Gastrocnemius medialis (tissue), 4 donors: ENCODE measurements around the gene LZTFL1. TPM values are rescaled to one million over a fixed set of nuclear protein-coding genes. Genes with fewer than 3 reads are reported as not detected.

ENCODE experiments used
- ATAC-seq, 2 donors: fragments of 150-250 bp; one replicate each; pipeline ENCODE4 v1.9.1; 2016
- DNase-seq, 2 donors: peaks; one replicate each; pipeline ENCODE4 v3.0.0-alpha.2; 2019
- H3K27ac ChIP-seq, 4 donors: fragments of 200-600 bp; sonication (generic); 1 replicate in 1 of 4; 2 replicates in 3 of 4; pipeline ENCODE4 v1.5.1; 2016 to 2018; ENCODE audit warnings: mild to moderate bottlenecking in 2 of 4, moderate library complexity in 1 of 4
- H3K27me3 ChIP-seq, 3 donors: fragments of 200-600 bp; sonication (generic) in 2 of 3; 1 replicate in 1 of 3; 2 replicates in 2 of 3; pipeline versions ENCODE4 v1.5.1 to v1.6.0; 2016 to 2019; ENCODE audit warnings: mild to moderate bottlenecking in 1 of 3, moderate library complexity in 1 of 3
- H3K36me3 ChIP-seq, 2 donors: fragments of 200-600 bp; sonication (generic) in 1 of 2; one replicate each; pipeline ENCODE4 v1.5.1; 2017 to 2018
- H3K4me1 ChIP-seq, 2 donors: fragments of 200-600 bp; sonication (generic) in 1 of 2; one replicate each; pipeline ENCODE4 v1.5.1; 2016 to 2017; ENCODE audit warnings: mild to moderate bottlenecking in 2 of 2
- H3K4me3 ChIP-seq, 4 donors: fragments of 200-600 bp; sonication (generic) in 3 of 4; 1 replicate in 1 of 4; 2 replicates in 3 of 4; pipeline ENCODE4 v1.5.1; 2016 to 2019; ENCODE audit warnings: mild to moderate bottlenecking in 2 of 4
- H3K9me3 ChIP-seq, 3 donors: fragments of 200-600 bp; sonication (generic) in 2 of 3; 1 replicate in 1 of 3; 2 replicates in 2 of 3; pipeline ENCODE4 v1.5.1; 2016 to 2019
- POLR2A ChIP-seq, 2 donors: fragments of 450-650 bp; IDR thresholded peaks; one replicate each; pipeline ENCODE4 v1.6.1; 2017; ENCODE audit warnings: antibody characterized with exemption in 2 of 2, mild to moderate bottlenecking in 2 of 2, moderate library complexity in 2 of 2
- in situ Hi-C, 4 donors: fragments of 200-750 bp; cut with MboI; loops; one replicate each; pipeline versions ENCODE4 v1.15.0 to v1.8.0; 2017; ENCODE audit warnings: low sequenced_read_pairs in 4 of 4
- intact Hi-C: fragments of 100-400 bp; cut with DNase I; formaldehyde crosslinking; loops from one replicate; pipeline ENCODE4 v1.15.1; 2023; ENCODE audit warnings: low total_unique reads
- total RNA-seq, 4 donors: library from RNA; depleted of rRNA; stranded (reverse); fragments of >200 nt; gene quantifications; one replicate each; pipeline versions ENCODE4 v1.1.0 to v1.2.3, GENCODE V29; 2016
- TF ChIP-seq, protein P1 (sequence below), 5 experiments: fragments of 450-650 bp in 3 of 5; fragments of 200-600 bp in 2 of 5; sonication (generic) in 2 of 5; IDR thresholded peaks in 4 of 5; conservative IDR thresholded peaks in 1 of 5; 1 replicate in 4 of 5; 2 replicates in 1 of 5; pipeline ENCODE4 v1.5.1; 2016 to 2019; ENCODE audit warnings: antibody characterized with exemption in 5 of 5, mild to moderate bottlenecking in 3 of 5, moderate library complexity in 3 of 5

Gene LZTFL1
- total RNA-seq, 4 donors from 2014 or later: 3.2 to 7.6 (median 5.0) TPM

DNA sequence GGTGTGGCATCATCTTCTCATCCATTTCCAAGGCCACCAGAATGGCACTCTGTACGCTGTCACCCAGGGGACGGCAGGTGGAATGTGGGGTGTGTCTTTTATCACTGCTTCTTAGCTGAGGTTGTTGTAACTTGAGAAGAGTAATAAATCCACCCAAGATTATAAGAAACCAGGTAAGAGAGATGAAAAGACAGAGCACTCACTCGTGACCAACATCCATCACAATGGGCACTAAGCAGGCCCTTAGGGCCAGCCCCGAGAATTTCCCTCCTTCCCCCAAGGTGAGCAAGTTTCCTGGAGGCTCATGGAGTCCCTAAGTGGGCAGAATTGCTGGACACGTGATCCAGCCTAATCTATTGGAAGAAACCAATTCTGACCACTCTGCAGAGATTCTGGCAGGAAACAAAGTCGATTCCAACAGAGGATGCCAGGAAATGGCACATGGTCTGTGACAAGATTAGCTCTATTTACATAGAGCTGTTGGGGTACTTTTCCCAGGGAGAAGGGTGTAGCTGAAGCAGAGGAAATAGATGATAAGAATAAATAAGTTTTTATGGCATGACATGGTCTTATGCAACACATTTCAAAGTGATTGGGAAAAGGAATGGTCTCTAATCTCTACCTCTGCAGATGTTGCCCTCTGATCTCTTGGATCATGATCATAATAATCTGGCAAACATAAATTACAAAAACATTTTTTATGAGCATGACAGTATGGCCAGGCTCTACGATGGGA lies 68.0 kb downstream of the LZTFL1 start:
- ATAC-seq (no peak), DNase-seq (no peak)
- peaks cover 0 to 9% of the 10 kb centered on the region in 2 donors for H3K4me1 ChIP-seq
- no peaks in the 10 kb centered on the region for H3K27me3 ChIP-seq
- TF ChIP-seq, protein P1, sequence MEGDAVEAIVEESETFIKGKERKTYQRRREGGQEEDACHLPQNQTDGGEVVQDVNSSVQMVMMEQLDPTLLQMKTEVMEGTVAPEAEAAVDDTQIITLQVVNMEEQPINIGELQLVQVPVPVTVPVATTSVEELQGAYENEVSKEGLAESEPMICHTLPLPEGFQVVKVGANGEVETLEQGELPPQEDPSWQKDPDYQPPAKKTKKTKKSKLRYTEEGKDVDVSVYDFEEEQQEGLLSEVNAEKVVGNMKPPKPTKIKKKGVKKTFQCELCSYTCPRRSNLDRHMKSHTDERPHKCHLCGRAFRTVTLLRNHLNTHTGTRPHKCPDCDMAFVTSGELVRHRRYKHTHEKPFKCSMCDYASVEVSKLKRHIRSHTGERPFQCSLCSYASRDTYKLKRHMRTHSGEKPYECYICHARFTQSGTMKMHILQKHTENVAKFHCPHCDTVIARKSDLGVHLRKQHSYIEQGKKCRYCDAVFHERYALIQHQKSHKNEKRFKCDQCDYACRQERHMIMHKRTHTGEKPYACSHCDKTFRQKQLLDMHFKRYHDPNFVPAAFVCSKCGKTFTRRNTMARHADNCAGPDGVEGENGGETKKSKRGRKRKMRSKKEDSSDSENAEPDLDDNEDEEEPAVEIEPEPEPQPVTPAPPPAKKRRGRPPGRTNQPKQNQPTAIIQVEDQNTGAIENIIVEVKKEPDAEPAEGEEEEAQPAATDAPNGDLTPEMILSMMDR (IDR thresholded peaks at IDR 0.05 in 4 of 5, conservative IDR thresholded peaks at IDR 0.05 in 1 of 5): no peak
- no peak for TF ChIP-seq POLR2A (IDR thresholded peaks at IDR 0.05)
- H3K9me3 ChIP-seq: no peaks in the 10 kb centered on the region
- no peak overlapping the region for H3K27ac ChIP-seq
- in situ Hi-C loops: loop anchor here (25.0 kb wide), 3 partner anchors 138 to 313 kb away; no protein-coding TSS in a partner anchor
- no peak overlapping the region for H3K4me3 ChIP-seq
- intact Hi-C loops: no loop called here
- no peaks in the 10 kb centered on the region for H3K36me3 ChIP-seq

Other genes with a start within 250 kb of the LZTFL1 start
- gene LIMD1, start 247.4 kb downstream of the LZTFL1 start, total RNA-seq: 10 to 100 TPM; 19.3 to 56.6 (median 27.1) TPM
- 10 to 100 TPM in 2 of 4 donors, 1 to 10 TPM in 2; 7.7 to 28.7 (median 9.1) TPM for gene SACM1L, start 152.7 kb downstream of the LZTFL1 start, total RNA-seq
- gene SLC6A20, start 45.6 kb downstream of the LZTFL1 start, total RNA-seq: 1 to 10 TPM in 1 of 4 donors, under 1 TPM in 3; 0.49 to 1.5 (median 0.64) TPM
- under 1 TPM in 2 of 4 donors, not detected in 2; 0.09 to 0.13 TPM for gene CCR9, start 44.4 kb upstream of the LZTFL1 start, total RNA-seq
- gene CXCR6, start 101.3 kb upstream of the LZTFL1 start, total RNA-seq: under 1 TPM in 2 of 4 donors, not detected in 2; 0.29 to 0.51 TPM
- 10 to 100 TPM; 47.4 to 99.8 (median 84.2) TPM for gene FYCO1, start 153.7 kb upstream of the LZTFL1 start, total RNA-seq
- under 1 TPM in 1 of 4 donors, not detected in 3; 0.04 TPM for gene XCR1, start 185.4 kb upstream of the LZTFL1 start, total RNA-seq